CD4-positive, alpha-beta memory T cell (primary cell): ENCODE data around the gene COLEC11. TPM values are rescaled to one million over a fixed set of nuclear protein-coding genes. Genes with fewer than 3 reads are reported as not detected.

Source experiments
- CTCF ChIA-PET: fragments of 350-600 bp; sonication (Branson Sonifier 250); formaldehyde crosslinking; loops from one replicate; lab custom pipeline; 2021; ENCODE audit warnings: inconsistent platforms; ENCODE audit not compliant: partially characterized antibody; lab: Charles Lee
- POLR2A ChIA-PET: fragments of 350-600 bp; sonication (Branson Sonifier 250); formaldehyde crosslinking; loops from one replicate; lab custom pipeline; 2021; ENCODE audit not compliant: partially characterized antibody; lab: Charles Lee
- DNase-seq, 5 donors: peaks; one replicate each; pipeline versions ENCODE4 v3.0.0 to v3.0.0-alpha.2; 2020 to 2022; ENCODE audit warnings: mixed read lengths in 1 of 5
- H3K27ac ChIP-seq: one replicate; pipeline ENCODE4 v1.7.0; 2013; ENCODE audit warnings: low read depth, low read length
- H3K27me3 ChIP-seq: 2 replicates; pipeline ENCODE4 v1.7.0; 2013; ENCODE audit warnings: mild to moderate bottlenecking, low read length, moderate library complexity; ENCODE audit not compliant: insufficient read depth
- H3K36me3 ChIP-seq: 2 replicates; pipeline ENCODE4 v1.7.0; 2013; ENCODE audit warnings: mild to moderate bottlenecking, low read length, moderate library complexity; ENCODE audit not compliant: insufficient read depth
- H3K4me1 ChIP-seq: 2 replicates; pipeline ENCODE4 v1.7.0; 2013; ENCODE audit warnings: mild to moderate bottlenecking, low read length, moderate library complexity; ENCODE audit not compliant: insufficient read depth
- H3K4me3 ChIP-seq, 2 donors: one replicate each; pipeline ENCODE4 v1.7.0; 2013; ENCODE audit warnings: low read length in 2 of 2, mild to moderate bottlenecking in 1 of 2
- H3K9me3 ChIP-seq, 2 donors: one replicate each; pipeline ENCODE4 v1.7.0; 2013; ENCODE audit warnings: low read length in 2 of 2, control low read depth in 1 of 2; ENCODE audit not compliant: control insufficient read depth in 1 of 2
- H3K27ac Mint-ChIP-seq, 7 donors: one replicate each; pipeline ENCODE4 v1.8.0; 2020 to 2021; ENCODE audit warnings: mixed read lengths in 7 of 7, mild to moderate bottlenecking in 6 of 7, inconsistent platforms in 3 of 7, moderate library complexity in 3 of 7
- H3K27me3 Mint-ChIP-seq, 2 donors: one replicate each; pipeline ENCODE4 v1.8.0; 2020 to 2021; ENCODE audit warnings: mixed read lengths in 2 of 2
- H3K36me3 Mint-ChIP-seq, 2 donors: one replicate each; pipeline ENCODE4 v1.8.0; 2020 to 2021; ENCODE audit warnings: mixed read lengths in 2 of 2, inconsistent platforms in 1 of 2, mild to moderate bottlenecking in 1 of 2
- H3K4me1 Mint-ChIP-seq, 4 donors: one replicate each; pipeline ENCODE4 v1.8.0; 2020 to 2021; ENCODE audit warnings: mixed read lengths in 4 of 4, mild to moderate bottlenecking in 1 of 4
- H3K4me3 Mint-ChIP-seq, 8 donors: one replicate each; pipeline ENCODE4 v1.8.0; 2020 to 2021; ENCODE audit warnings: mixed read lengths in 8 of 8, mild to moderate bottlenecking in 7 of 8, moderate library complexity in 6 of 8, inconsistent platforms in 3 of 8
- H3K9me3 Mint-ChIP-seq, 8 donors: one replicate each; pipeline ENCODE4 v1.8.0; 2020 to 2021; ENCODE audit warnings: mixed read lengths in 8 of 8, mild to moderate bottlenecking in 5 of 8, inconsistent platforms in 3 of 8, moderate library complexity in 1 of 8
- intact Hi-C: fragments of 100-400 bp; cut with micrococcal nuclease; formaldehyde crosslinking; loops from one replicate; pipeline ENCODE4 v1.15.1; 2023
- polyA plus RNA-seq, 2 donors: library from polyadenylated mRNA; unstranded; fragments of 300-500 nt; fragmentation: Illumina TruSeq; gene quantifications; one replicate each; pipeline ENCODE4 v1.2.3, GENCODE V29; 2021
- total RNA-seq, 2 experiments: library from RNA; stranded (reverse); gene quantifications; one replicate each; pipeline ENCODE4 v1.2.3, GENCODE V29; 2021

The COLEC11 gene
- total and polyA plus RNA-seq, 4 experiments from 2014 or later: 0.30 TPM; not detected in 3

DNA sequence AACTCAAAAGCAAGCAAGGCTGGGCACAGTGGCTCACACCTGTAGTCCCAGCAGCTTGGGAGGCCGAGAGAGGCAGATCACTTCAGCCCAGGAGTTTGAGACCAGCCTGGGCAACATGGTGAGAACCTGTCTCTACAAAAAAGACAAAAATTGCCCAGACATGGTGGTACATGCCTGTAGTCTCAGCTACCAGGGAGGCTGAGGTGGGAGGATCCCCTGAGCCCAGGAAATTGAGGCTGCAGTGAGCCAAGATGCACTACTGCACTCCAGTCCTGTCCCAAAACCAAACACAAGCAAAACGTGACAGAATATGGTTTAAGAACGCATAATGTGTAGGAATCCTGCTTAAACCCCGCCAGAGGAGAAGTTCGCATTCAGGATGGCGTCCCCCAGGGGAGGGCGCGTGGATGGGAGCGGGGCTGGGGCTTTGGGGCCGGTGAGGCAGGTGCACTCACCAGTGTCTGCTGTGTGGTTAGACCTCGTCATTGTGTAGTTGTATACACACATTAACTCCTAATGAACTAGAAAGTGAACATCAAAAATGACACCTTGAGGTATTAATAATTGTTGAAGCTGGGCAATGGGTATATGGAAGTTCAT is 5.4 kb downstream of the COLEC11 start:
- Histone ChIP-seq H3K9me3 (no peaks in the 10 kb centered on the region), H3K27ac (no peak overlapping the region), H3K4me3 (no peak overlapping the region), H3K27me3 (no peaks in the 10 kb centered on the region), H3K4me1 (no peaks in the 10 kb centered on the region), H3K36me3 (no peaks in the 10 kb centered on the region)
- intact Hi-C loops: no loop called here
- no peaks in the 10 kb centered on the region for H3K36me3 Mint-ChIP-seq
- POLR2A ChIA-PET: no interaction called here
- DNase-seq: no peak
- CTCF ChIA-PET: no interaction called here
- no peak overlapping the region for H3K27ac Mint-ChIP-seq
- H3K27me3 Mint-ChIP-seq: peaks cover 0 to 2% of the 10 kb centered on the region in 2 donors
- H3K4me3 Mint-ChIP-seq: no peak overlapping the region
- peaks cover 0 to 2% (median 0%) of the 10 kb centered on the region in 8 donors for H3K9me3 Mint-ChIP-seq
- peaks cover 0 to 9% (median 4%) of the 10 kb centered on the region in 4 donors for H3K4me1 Mint-ChIP-seq

DNA sequence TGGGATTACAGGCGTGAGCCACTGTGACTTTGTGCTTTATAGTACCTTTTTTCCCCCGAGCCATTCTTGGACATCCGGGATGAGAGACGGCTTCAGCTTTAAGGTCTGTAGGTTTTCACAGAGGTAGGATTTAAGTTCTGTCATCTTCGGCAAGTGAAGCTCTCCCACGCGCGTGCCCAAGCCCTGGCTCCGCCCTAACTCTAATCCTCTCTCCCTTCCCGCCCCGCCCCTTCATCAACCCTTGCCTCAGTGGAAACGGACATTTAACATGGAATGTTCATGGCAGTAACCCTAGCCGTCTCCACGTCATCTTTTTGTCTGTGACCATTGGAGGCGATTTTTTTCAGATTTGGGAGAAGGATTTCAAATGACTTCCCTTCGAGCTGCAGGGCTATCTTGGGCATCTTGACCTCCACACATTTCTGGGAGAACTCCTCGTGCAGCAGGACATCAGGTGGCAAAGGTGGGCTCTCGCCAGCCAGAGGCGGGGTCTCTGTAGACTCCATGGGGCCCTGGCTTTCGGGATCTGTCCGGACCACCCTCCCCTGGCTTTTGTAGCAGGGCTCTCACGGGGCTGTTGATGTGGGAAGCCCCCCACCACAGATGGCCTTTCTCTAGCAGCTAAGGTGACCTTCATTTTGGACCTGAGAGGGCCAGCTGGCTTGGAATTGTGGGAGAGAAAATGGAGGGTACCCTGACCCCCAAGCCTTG is 6.8 kb downstream of the COLEC11 start:
- Mint-ChIP-seq H3K4me3 (no peak overlapping the region), H3K4me1 (peaks cover 2 to 15% (median 4%) of the 10 kb centered on the region in 4 donors), H3K36me3 (no peaks in the 10 kb centered on the region), H3K9me3 (peaks cover 0 to 2% (median 0%) of the 10 kb centered on the region in 8 donors), H3K27me3 (peaks cover 0 to 2% of the 10 kb centered on the region in 2 donors), H3K27ac (no peak overlapping the region)
- no peaks in the 10 kb centered on the region for H3K9me3 ChIP-seq
- no peaks in the 10 kb centered on the region for H3K27me3 ChIP-seq
- POLR2A ChIA-PET: no interaction called here
- peaks cover 6% of the 10 kb centered on the region for H3K4me1 ChIP-seq
- H3K27ac ChIP-seq: no peak overlapping the region
- DNase-seq: no peak
- CTCF ChIA-PET: no interaction called here
- no peaks in the 10 kb centered on the region for H3K36me3 ChIP-seq
- intact Hi-C loops: no loop called here
- H3K4me3 ChIP-seq: no peak overlapping the region

DNA sequence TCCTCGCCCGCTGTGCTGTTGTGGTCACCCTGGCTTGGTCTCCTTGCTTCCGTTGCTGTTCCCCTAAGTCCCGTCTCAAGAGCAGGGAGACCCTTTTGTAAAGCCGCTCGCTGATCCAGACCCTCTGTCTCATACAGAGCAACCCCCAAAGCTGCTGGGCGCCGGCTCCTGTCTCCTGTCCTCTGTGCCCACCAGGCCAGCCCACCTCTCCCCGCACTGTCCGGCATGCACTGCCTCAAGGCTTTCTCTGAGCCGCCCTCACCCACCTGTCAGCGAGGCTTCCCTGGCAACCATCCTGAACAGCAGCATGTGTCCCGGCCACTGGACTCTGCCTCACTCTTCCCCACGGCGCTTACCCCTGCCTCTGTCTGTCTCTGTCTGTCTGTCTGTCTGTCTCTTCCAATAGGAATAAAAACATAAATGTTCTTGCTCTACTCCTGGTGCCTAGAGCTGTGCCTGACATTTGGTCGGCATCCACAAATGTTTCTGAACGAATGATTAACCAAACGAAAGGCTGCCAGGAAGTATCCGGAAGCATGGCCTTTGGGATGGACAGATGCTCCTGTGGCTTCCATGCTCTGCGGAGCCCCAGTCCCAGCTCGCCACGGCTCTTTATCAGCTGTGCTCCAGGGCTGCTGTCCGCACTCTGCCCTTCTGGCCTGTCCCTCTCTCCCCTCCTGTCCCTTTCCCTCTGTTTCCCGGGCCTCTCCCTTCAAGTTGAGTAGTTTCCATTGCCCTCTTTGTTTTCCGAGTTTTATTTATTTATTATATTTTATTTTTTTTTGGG is 7.8 kb downstream of the COLEC11 start:
- Mint-ChIP-seq H3K9me3 (peaks cover 0 to 2% (median 0%) of the 10 kb centered on the region in 8 donors), H3K4me3 (no peak overlapping the region), H3K27ac (no peak overlapping the region), H3K4me1 (peaks cover 2 to 11% (median 4%) of the 10 kb centered on the region in 4 donors), H3K36me3 (no peaks in the 10 kb centered on the region), H3K27me3 (peaks cover 0 to 2% of the 10 kb centered on the region in 2 donors)
- no peak overlapping the region for H3K4me3 ChIP-seq
- intact Hi-C loops: no loop called here
- no peaks in the 10 kb centered on the region for H3K36me3 ChIP-seq
- H3K9me3 ChIP-seq: no peaks in the 10 kb centered on the region
- DNase-seq: no peak
- ChIA-PET POLR2A (no interaction called here), CTCF (no interaction called here)
- no peaks in the 10 kb centered on the region for H3K27me3 ChIP-seq
- H3K4me1 ChIP-seq: peaks cover 6% of the 10 kb centered on the region
- no peak overlapping the region for H3K27ac ChIP-seq

DNA sequence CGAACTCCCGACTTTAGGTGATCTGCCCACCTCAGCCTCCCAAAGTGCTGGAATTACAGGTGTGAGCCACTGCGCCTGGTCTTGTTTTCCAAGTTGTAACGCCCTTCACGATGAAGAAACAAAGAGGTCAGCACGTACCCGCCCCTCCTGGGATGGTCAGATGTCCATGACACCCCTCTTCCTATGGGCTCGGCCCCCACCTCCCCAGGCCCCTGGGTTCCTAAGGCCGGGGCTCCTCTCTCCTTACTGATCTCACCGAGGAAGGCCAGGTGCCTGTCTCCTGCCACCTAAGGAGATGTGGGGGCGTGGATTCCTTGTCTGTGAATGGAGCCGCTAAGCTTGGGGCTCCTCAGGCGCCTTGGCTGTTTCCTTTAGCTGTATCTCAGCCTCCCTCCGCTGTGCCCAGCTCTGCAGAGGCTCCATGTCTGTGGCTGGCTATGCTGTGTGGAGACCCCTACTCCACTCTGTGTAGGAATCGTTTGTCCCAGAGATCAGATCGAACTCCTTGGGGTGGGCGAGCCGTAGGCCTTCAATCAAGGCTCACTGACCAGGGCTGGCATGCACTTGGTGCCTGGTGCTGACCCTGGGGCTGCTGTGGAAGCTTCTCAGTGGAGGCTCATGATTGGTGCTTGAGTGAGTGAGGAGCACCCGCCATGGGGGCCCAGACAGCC is 8.8 kb downstream of the COLEC11 start:
- Mint-ChIP-seq H3K9me3 (peaks cover 0 to 2% (median 0%) of the 10 kb centered on the region in 8 donors), H3K27ac (peak overlapping the region in 1 of 7 donors; percentile 70)

DNA sequence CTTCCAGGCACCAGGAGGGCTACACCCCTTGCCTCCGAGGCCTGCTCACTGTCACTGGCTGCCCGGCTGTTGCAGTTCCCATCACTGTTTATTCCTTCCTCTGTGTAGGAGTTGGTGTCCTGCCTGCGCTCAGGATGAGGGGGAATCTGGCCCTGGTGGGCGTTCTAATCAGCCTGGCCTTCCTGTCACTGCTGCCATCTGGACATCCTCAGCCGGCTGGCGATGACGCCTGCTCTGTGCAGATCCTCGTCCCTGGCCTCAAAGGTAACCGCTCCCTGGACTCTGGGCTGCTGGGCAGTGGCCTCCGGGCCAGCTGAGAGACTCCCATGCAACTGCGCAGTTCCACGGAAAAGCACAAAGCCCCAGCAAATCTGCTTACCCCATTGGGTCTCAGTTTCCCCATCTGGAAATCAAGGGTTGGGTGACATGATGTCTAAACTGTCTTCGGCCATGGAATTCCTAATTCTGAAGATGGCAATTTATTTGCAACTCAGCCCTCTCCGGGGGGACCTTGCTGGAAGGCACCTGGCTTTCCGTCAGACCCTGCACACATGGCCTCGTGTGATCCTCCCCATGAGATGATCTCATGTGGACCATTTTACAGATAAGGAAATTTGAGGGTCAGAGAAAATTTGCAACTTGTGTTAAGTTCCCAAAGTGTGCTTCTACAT is 9.4 kb downstream of the COLEC11 start:
- Mint-ChIP-seq H3K4me1 (peaks cover 3 to 18% (median 5%) of the 10 kb centered on the region in 4 donors), H3K27me3 (no peaks in the 10 kb centered on the region), H3K4me3 (no peak overlapping the region), H3K36me3 (no peaks in the 10 kb centered on the region), H3K9me3 (peaks cover 0 to 2% (median 0%) of the 10 kb centered on the region in 8 donors), H3K27ac (peak overlapping the region in 1 of 7 donors; percentile 85)
- ChIA-PET CTCF (no interaction called here), POLR2A (no interaction called here)
- Histone ChIP-seq H3K4me3 (no peak overlapping the region), H3K27ac (no peak overlapping the region), H3K9me3 (no peaks in the 10 kb centered on the region), H3K27me3 (no peaks in the 10 kb centered on the region), H3K36me3 (no peaks in the 10 kb centered on the region), H3K4me1 (peaks cover 6% of the 10 kb centered on the region)
- DNase-seq: no peak
- intact Hi-C loops: no loop called here

More for the DNA sequence above, 8.8 kb downstream of the COLEC11 start:
- POLR2A ChIA-PET: no interaction called here
- peaks cover 0 to under 1% of the 10 kb centered on the region in 2 donors for H3K27me3 Mint-ChIP-seq
- H3K4me3 ChIP-seq: no peak overlapping the region
- H3K36me3 Mint-ChIP-seq: no peaks in the 10 kb centered on the region
- H3K9me3 ChIP-seq: no peaks in the 10 kb centered on the region
- no peak for DNase-seq
- H3K4me1 ChIP-seq: peaks cover 6% of the 10 kb centered on the region
- H3K36me3 ChIP-seq: no peaks in the 10 kb centered on the region
- peaks cover 2 to 14% (median 4%) of the 10 kb centered on the region in 4 donors for H3K4me1 Mint-ChIP-seq
- H3K27ac ChIP-seq: no peak overlapping the region
- CTCF ChIA-PET: no interaction called here
- no peaks in the 10 kb centered on the region for H3K27me3 ChIP-seq
- H3K4me3 Mint-ChIP-seq: no peak overlapping the region
- intact Hi-C loops: no loop called here

DNA sequence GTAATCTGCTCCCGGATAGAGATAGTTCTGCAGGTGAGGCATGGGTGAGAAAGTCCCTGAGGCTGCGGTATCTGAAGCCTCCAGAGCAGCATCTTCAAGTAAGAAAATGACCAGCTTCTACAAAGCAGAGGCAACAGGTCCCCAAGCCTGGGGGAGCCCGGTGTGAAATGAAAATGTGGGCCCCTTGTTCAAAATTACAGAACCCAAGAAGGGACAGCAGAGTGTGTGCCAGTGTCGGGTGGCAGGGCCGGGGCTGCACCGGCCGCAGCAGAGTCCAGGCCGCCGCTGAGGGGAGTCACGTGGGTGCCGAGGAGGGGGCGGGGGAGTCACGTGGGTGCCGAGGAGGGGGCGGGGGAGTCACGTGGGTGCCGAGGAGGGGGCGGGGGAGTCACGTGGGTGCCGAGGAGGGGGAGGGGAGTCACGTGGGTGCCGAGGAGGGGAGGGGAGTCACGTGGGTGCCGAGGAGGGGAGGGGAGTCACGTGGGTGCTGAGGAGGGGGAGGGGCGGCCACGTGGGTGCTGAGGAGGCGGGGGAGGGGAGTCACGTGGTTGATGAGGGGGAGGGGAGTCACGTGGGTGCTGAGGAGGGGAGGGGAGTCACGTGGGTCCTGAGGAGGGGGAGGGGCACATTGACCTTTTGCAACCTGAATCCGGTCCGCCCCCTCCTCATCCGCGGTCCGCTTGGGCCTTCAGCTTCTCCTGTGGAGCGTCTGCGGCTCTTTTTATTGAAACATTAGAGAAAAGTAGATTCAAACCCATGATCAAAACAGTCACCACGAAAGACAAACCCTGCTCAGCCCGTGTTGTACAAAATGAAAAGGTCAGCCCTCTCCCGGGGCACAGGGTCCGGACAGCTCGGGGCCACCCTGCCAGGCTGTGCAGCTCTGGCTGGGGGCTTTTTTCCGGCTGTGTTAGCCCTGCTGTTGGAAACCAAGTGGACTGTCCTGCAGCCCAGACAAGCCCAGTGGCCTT is 10.4 kb downstream of the COLEC11 start:
- no peak overlapping the region for H3K4me3 ChIP-seq
- no peaks in the 10 kb centered on the region for H3K36me3 Mint-ChIP-seq

More for the DNA sequence above, 10.4 kb downstream of the COLEC11 start:
- peaks cover 0 to 2% of the 10 kb centered on the region in 2 donors for H3K27me3 Mint-ChIP-seq
- ChIA-PET CTCF (no interaction called here), POLR2A (no interaction called here)
- H3K9me3 Mint-ChIP-seq: peaks cover 0 to 2% (median 0%) of the 10 kb centered on the region in 8 donors
- DNase-seq: peak in 2 of 5 donors; percentile 14 to 46
- Histone ChIP-seq H3K9me3 (no peaks in the 10 kb centered on the region), H3K27ac (no peak overlapping the region), H3K36me3 (no peaks in the 10 kb centered on the region), H3K27me3 (no peaks in the 10 kb centered on the region), H3K4me1 (peaks cover 6% of the 10 kb centered on the region)
- peaks cover 3 to 18% (median 5%) of the 10 kb centered on the region in 4 donors for H3K4me1 Mint-ChIP-seq
- H3K4me3 Mint-ChIP-seq: peak overlapping the region in 7 of 8 donors; percentile 23 to 83 (median 57)
- intact Hi-C loops: no loop called here
- H3K27ac Mint-ChIP-seq: peak overlapping the region; percentile 37 to 96 (median 66)
